Activated T-cell treated with anti-CD3 and anti-CD28 coated beads, Interleukin-2, amount 50 U/mL, for 72 hours (primary cell): ENCODE results near the gene IQCE. TPM values are rescaled to one million over a fixed set of nuclear protein-coding genes. Genes with fewer than 3 reads are reported as not detected.

ENCODE experiments used
- total RNA-seq, 2 donors: library from RNA; stranded (reverse); gene quantifications; one replicate each; pipeline ENCODE4 v1.2.3, GENCODE V29; 2022

IQCE gene
- total RNA-seq, 2 donors from 2014 or later, result 11.8 to 12.2 TPM

Other genes starting within 250 kb of the IQCE start
- gene SNX8, start 244.5 kb upstream of the IQCE start, total RNA-seq, result 10 to 100 TPM; 25.5 to 31.2 TPM
- gene EIF3B, start 204.2 kb upstream of the IQCE start, total RNA-seq, result 100 to 1,000 TPM; 120 to 121 TPM
- 10 to 100 TPM in 1 of 2 donors, 1 to 10 TPM in 1; 5.1 to 10.6 TPM for gene CHST12, start 155.4 kb upstream of the IQCE start, total RNA-seq
- gene GRIFIN, start 82.6 kb upstream of the IQCE start, total RNA-seq, result not detected
- gene LFNG, start 39.2 kb upstream of the IQCE start, total RNA-seq, result 10 to 100 TPM; 23.0 to 30.0 TPM
- gene BRAT1, start 3.5 kb upstream of the IQCE start, total RNA-seq, result 10 to 100 TPM; 28.0 to 35.2 TPM
- 10 to 100 TPM; 30.0 to 36.4 TPM for gene TTYH3, start 73.0 kb downstream of the IQCE start, total RNA-seq
- gene AMZ1, start 129.2 kb downstream of the IQCE start, total RNA-seq, result 1 to 10 TPM in 1 of 2 donors, under 1 TPM in 1; 0.34 to 1.3 TPM